Measurements from ENCODE around the gene WDR44. TPM values are rescaled to one million over a fixed set of nuclear protein-coding genes. Genes with fewer than 3 reads are reported as not detected.
"Not testable (repeated sequence)": the region's sequence is repeated elsewhere in the genome, so short reads cannot be mapped to it uniquely, and the experiment has no call there.

The WDR44 gene, protein sequence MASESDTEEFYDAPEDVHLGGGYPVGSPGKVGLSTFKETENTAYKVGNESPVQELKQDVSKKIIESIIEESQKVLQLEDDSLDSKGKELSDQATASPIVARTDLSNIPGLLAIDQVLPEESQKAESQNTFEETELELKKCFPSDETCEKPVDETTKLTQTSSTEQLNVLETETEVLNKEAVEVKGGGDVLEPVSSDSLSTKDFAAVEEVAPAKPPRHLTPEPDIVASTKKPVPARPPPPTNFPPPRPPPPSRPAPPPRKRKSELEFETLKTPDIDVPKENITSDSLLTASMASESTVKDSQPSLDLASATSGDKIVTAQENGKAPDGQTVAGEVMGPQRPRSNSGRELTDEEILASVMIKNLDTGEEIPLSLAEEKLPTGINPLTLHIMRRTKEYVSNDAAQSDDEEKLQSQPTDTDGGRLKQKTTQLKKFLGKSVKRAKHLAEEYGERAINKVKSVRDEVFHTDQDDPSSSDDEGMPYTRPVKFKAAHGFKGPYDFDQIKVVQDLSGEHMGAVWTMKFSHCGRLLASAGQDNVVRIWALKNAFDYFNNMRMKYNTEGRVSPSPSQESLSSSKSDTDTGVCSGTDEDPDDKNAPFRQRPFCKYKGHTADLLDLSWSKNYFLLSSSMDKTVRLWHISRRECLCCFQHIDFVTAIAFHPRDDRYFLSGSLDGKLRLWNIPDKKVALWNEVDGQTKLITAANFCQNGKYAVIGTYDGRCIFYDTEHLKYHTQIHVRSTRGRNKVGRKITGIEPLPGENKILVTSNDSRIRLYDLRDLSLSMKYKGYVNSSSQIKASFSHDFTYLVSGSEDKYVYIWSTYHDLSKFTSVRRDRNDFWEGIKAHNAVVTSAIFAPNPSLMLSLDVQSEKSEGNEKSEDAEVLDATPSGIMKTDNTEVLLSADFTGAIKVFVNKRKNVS
- 1 to 10 TPM; 2.8 to 5.6 (median 5.5) TPM for polyA plus RNA-seq

GRCh38 chrX:118345464-118346257 lies at the start of gene WDR44:
Gene WDR44, plus strand, starts transcription at chrX:118346106. Its CDS starts 398 bp downstream, at chrX:118346504.
- peak within 1 kb of the TSS; percentile 35 for H3K27ac ChIP-seq (ENCODE audit: low read depth, low read length)
- 0 to 33% (median 0%) methylated on average over 53 to 60 of the region's 60 CpGs for WGBS, 3 donors

DNA sequence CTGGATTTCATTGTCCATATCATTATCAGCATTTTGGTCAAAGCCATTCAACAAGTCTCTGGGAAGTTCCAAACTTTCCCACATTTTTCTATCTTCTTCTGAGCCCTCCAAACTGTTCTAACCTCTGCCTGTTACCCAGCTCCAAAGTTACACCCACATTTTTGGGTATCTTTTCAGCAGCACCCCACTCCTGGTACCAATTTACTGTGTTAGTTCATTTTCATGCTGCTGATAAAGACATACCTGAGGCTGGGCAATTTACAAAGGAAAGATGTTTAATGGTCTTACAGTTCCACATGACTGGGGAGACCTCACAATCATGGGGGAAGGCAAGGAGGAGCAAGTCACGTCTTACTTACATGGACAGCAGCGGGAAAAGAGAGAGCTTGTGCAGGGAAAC lies 40.1 kb upstream of the WDR44 start:
- WGBS, 3 donors, result 83 to 92% (median 91%) methylated on average over 2 of the region's 2 CpGs
- H3K27ac ChIP-seq (ENCODE audit: low read depth, low read length), result not testable (repeated sequence)

GRCh38 chrX:118315529-118315928 lies 30.4 kb upstream of the WDR44 start:
- 76 to 98% (median 94%) methylated on average over 2 of the region's 2 CpGs for WGBS, 3 donors
- H3K27ac ChIP-seq (ENCODE audit: low read depth, low read length), result no peak overlapping the region

DNA sequence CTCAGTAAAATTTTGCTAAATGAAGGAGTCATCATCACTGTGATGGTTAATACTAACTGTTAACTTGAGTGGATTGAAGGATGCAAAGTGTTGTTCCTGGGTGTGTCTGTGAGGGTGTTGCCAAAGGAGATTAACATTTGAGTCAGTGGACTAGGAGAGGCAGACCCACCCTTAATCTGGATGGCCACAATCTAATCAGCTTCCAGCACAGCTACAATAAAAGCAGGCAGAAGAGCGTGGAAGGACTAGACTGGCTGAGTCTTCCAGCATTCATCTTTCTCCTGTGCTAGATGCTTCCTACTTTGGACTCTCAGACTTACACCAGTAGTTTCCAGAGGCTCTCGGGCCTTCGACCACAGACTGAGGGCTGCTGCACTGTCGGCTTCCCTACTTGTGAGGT lies 21.3 kb upstream of the WDR44 start:
- H3K27ac ChIP-seq (ENCODE audit: low read depth, low read length), result no peak overlapping the region
- 67 to 91% (median 75%) methylated on average over 4 of the region's 4 CpGs for WGBS, 3 donors

DNA sequence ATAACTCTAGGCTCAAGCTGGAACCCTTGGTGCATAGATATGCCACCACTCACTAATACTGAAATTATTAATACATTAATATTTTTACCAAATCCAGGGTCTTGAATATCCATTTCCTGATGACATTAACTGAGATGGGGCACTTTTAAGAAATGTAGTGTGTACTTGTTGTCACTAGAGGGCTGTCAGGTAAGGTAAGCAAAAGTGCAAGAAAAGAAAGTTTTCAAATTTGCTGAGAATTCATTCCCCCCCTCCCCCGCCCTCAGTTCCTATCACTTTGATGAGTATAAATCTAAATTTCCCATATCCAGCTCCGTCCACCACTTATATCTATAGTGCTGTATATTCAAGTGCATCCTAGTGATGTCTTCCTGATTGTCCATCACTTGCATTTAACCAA lies 20.5 kb upstream of the WDR44 start:
- WGBS, 3 donors, result 42 to 64% (median 43%) methylated on average over 2 of the region's 2 CpGs
- H3K27ac ChIP-seq (ENCODE audit: low read depth, low read length), result no peak overlapping the region

- 46 to 64% (median 50%) methylated on average over 3 of the region's 3 CpGs for WGBS, 3 donors
- no peak overlapping the region for H3K27ac ChIP-seq (ENCODE audit: low read depth, low read length)
Observed at GRCh38 chrX:118329175-118329574, 16.7 kb upstream of the WDR44 start.

GRCh38 chrX:118337687-118338086 lies 8.2 kb upstream of the WDR44 start:
- H3K27ac ChIP-seq (ENCODE audit: low read depth, low read length), result no peak overlapping the region
- WGBS, 3 donors, result 52 to 65% (median 57%) methylated on average over 2 of the region's 2 CpGs

- no peak overlapping the region for H3K27ac ChIP-seq (ENCODE audit: low read depth, low read length)
Observed at GRCh38 chrX:118338930-118339329, 7.0 kb upstream of the WDR44 start.

- WGBS, 3 donors, result 7 to 45% (median 17%) methylated on average over 9 of the region's 9 CpGs
- H3K27ac ChIP-seq (ENCODE audit: low read depth, low read length), result no peak overlapping the region
Observed at GRCh38 chrX:118345045-118345463, 852 bp upstream of the WDR44 start.

DNA sequence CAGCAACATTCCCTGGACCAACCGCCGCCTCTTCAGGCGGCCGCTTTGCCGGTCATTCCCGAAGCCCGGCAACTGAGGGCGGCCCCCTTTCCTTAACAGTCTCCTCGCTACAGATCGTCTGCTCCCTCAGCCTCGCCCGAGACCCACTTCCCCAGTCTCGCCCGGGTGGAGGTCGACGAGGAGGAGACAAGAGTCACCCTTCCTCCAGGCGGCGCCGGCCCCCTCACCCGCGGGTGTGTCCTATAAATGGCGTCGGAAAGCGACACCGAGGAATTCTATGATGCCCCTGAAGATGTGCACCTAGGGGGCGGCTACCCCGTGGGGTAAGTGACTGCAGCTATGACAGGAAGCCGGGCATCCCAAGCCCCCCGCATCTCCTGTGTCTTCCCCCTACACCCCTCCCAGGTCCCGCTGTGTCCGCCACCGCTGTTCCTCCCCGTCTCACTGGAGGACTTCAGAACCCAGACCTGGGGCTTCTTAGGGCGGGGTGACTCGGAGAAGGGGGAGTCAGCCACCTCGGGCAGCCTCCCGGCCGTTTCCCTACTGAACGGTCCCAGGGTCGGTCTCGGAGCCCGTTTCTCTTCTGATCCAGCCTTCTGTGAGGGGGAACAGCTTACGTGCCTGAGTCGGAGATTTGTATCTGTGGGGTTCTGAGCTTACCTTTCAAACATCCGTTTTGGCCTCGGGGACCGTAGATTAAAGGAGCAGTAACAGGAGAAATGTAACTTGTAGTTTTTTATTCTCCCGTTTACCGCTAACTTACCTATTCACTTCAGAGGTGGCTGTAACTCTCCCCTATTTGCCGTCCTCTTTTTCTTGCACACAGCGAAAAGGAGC lies 570 bp downstream of the WDR44 start:
- peak overlapping the region; percentile 35 for H3K27ac ChIP-seq (ENCODE audit: low read depth, low read length)
- WGBS, 3 donors, result 0 to 29% (median 1%) methylated on average over 41 to 51 of the region's 51 CpGs

DNA sequence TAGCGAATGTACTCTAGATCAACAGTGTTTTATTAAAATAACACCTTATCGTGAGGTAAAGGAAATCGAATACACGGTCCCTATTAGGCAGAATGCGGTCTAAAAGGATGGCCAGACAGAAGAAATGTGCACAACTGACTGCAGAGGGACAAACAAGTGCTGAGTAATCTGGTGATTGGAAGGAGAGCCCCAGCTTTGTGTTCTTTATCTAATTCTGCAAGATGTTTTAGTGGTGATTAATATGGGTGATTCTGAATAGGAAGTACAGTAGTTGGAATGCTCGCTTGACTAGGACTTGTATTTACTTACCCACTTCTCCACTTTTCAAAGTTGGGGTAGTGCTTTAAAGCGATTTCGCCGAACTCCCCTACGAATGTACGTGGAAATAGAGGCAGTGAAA lies 1.2 kb downstream of the WDR44 start:
- WGBS, 3 donors, result 0 to 32% (median 1%) methylated on average over 11 of the region's 11 CpGs
- H3K27ac ChIP-seq (ENCODE audit: low read depth, low read length), result no peak overlapping the region

- WGBS, 3 donors, result 9 to 37% (median 14%) methylated on average over 3 of the region's 3 CpGs
- no peak overlapping the region for H3K27ac ChIP-seq (ENCODE audit: low read depth, low read length)
Observed at GRCh38 chrX:118347736-118348135, 1.8 kb downstream of the WDR44 start.

DNA sequence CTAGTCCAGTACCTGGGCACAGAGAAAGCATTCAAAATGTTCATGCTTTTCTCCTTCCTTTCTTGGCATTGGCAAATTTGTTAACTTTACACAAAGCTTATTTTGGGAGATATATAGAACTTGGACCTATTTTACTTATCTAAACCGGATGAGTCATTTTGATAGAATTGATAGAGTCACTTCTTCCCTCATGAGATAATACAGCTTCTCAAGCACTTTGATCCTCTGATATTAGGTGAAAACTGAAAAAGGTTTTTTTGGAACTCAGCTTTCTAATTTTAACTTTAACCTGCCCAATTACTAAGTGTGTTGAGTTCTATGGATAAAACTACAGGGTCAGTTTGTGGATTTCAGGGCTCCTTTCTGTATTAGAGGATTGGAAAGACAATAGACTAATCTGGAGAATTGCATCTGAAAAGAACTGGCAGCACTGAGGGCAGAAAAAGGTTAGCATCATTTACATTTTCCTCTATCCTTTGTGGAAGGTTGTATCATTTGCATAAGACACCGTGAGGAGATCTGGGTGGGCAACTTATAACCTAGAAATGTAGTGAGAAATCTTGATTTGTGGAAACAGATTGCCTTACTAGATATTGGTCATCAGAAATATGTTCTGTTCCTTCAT lies 2.4 kb downstream of the WDR44 start:
- 46 to 58% (median 48%) methylated on average over 2 of the region's 2 CpGs for WGBS, 3 donors
- no peak overlapping the region for H3K27ac ChIP-seq (ENCODE audit: low read depth, low read length)

- WGBS, 3 donors, result 67 to 100% (median 100%) methylated on average over 2 of the region's 2 CpGs
- no peak overlapping the region for H3K27ac ChIP-seq (ENCODE audit: low read depth, low read length)
Observed at GRCh38 chrX:118349188-118349587, 3.3 kb downstream of the WDR44 start.

- WGBS, 3 donors, result 32 to 59% (median 38%) methylated on average over 6 of the region's 6 CpGs
- H3K27ac ChIP-seq (ENCODE audit: low read depth, low read length), result no peak overlapping the region
Observed at GRCh38 chrX:118350221-118350620, 4.3 kb downstream of the WDR44 start.

GRCh38 chrX:118350706-118351105 lies 4.8 kb downstream of the WDR44 start:
- WGBS, 3 donors, result 40 to 92% (median 88%) methylated on average over 1 of the region's 1 CpG
- H3K27ac ChIP-seq (ENCODE audit: low read depth, low read length), result no peak overlapping the region

DNA sequence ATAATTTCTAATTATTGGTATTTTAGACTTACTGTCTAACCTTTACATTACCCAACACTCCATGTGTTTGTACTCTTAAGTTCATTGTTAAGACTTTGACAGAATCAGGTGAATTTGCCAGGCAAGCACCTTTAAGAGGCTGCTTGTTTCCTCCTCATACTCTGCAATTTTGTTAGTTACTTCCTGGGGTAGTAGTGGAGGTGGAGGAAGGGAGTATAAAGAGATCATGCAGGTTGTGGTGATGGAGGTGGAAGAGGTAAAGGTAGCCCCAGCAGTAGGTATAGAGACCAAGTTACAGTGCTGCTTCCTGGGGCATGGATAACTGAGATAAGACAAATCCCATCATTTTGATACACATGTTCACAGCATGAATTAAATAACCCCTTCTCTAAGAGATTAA lies 6.7 kb downstream of the WDR44 start:
- H3K27ac ChIP-seq (ENCODE audit: low read depth, low read length), result no peak overlapping the region
